ENCODE measurements around the gene KRTAP5-7.

KRTAP5-7 gene

GRCh38 chr11:71563406-71563805 is 36.3 kb downstream of the KRTAP5-7 start:
- ATAC-seq (ENCODE audit: insufficient read depth, low read depth), result no peak
- peaks cover 15% of the 10 kb centered on the region for H3K27me3 ChIP-seq (ENCODE audit: insufficient read depth, low read length, poor library complexity)

GRCh38 chr11:71564430-71564829 is 37.4 kb downstream of the KRTAP5-7 start:
- Histone ChIP-seq H3K9ac (ENCODE audit: low read depth, low read length) (no peak overlapping the region), H3K27ac (ENCODE audit: low read length) (no peak overlapping the region), H3K9me3 (ENCODE audit: insufficient read depth, low read length, severe bottlenecking) (no peaks in the 10 kb centered on the region), H3K79me2 (ENCODE audit: insufficient read depth, low read length) (no peaks in the 10 kb centered on the region), H3K27me3 (ENCODE audit: insufficient read depth, low read length, poor library complexity) (peaks cover 11% of the 10 kb centered on the region), H2AFZ (ENCODE audit: low read depth, low read length) (no peak overlapping the region), H3K4me2 (ENCODE audit: insufficient read depth, low read length) (no peak overlapping the region), H3K4me1 (ENCODE audit: insufficient read depth, low read length) (no peaks in the 10 kb centered on the region), H4K20me1 (ENCODE audit: insufficient read depth, low read length) (peaks cover 4% of the 10 kb centered on the region; the same call in 1 of the 2 replicates), H3K36me3 (ENCODE audit: insufficient read depth, low read length) (no peaks in the 10 kb centered on the region), H3K4me3 (ENCODE audit: low read depth in 1 of 2, low read length in 2 of 2) (no peak overlapping the region)
- DNase-seq, result no peak
- TF ChIP-seq, protein P1, sequence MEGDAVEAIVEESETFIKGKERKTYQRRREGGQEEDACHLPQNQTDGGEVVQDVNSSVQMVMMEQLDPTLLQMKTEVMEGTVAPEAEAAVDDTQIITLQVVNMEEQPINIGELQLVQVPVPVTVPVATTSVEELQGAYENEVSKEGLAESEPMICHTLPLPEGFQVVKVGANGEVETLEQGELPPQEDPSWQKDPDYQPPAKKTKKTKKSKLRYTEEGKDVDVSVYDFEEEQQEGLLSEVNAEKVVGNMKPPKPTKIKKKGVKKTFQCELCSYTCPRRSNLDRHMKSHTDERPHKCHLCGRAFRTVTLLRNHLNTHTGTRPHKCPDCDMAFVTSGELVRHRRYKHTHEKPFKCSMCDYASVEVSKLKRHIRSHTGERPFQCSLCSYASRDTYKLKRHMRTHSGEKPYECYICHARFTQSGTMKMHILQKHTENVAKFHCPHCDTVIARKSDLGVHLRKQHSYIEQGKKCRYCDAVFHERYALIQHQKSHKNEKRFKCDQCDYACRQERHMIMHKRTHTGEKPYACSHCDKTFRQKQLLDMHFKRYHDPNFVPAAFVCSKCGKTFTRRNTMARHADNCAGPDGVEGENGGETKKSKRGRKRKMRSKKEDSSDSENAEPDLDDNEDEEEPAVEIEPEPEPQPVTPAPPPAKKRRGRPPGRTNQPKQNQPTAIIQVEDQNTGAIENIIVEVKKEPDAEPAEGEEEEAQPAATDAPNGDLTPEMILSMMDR (IDR thresholded peaks at IDR 0.05; ENCODE audit: borderline replicate concordance, extremely low read depth, low read length, poor library complexity, severe bottlenecking), result no peak
- no peak for TF ChIP-seq EZH2 (IDR thresholded peaks at IDR 0.05; ENCODE audit: borderline replicate concordance, low read depth, low read length, severe bottlenecking)
- no peak for ATAC-seq (ENCODE audit: insufficient read depth, low read depth)

More at GRCh38 chr11:71563406-71563805, 36.3 kb downstream of the KRTAP5-7 start:
- no peaks in the 10 kb centered on the region for H3K36me3 ChIP-seq (ENCODE audit: insufficient read depth, low read length)
- no peaks in the 10 kb centered on the region for H3K9me3 ChIP-seq (ENCODE audit: insufficient read depth, low read length, severe bottlenecking)
- H3K27ac ChIP-seq (ENCODE audit: low read length), result no peak overlapping the region
- no peaks in the 10 kb centered on the region for H3K79me2 ChIP-seq (ENCODE audit: insufficient read depth, low read length)
- TF ChIP-seq, protein P1 (IDR thresholded peaks at IDR 0.05; ENCODE audit: borderline replicate concordance, extremely low read depth, low read length, poor library complexity, severe bottlenecking), result peak; percentile 55
- no peak for TF ChIP-seq EZH2 (IDR thresholded peaks at IDR 0.05; ENCODE audit: borderline replicate concordance, low read depth, low read length, severe bottlenecking)
- no peaks in the 10 kb centered on the region for H3K4me1 ChIP-seq (ENCODE audit: insufficient read depth, low read length)
- peak; percentile 14 for DNase-seq
- no peak overlapping the region for H2AFZ ChIP-seq (ENCODE audit: low read depth, low read length)
- peaks cover 4% of the 10 kb centered on the region; the same call in 1 of the 2 replicates for H4K20me1 ChIP-seq (ENCODE audit: insufficient read depth, low read length)
- H3K4me3 ChIP-seq (ENCODE audit: low read depth in 1 of 2, low read length in 2 of 2), result no peak overlapping the region
- no peak overlapping the region for H3K9ac ChIP-seq (ENCODE audit: low read depth, low read length)
- H3K4me2 ChIP-seq (ENCODE audit: insufficient read depth, low read length), result no peak overlapping the region

- no peak within 1 kb of the TSS for H2AFZ ChIP-seq (ENCODE audit: low read depth, low read length)
- no peak for DNase-seq
- no peaks in the 10 kb centered on the region for H3K79me2 ChIP-seq (ENCODE audit: insufficient read depth, low read length)
- H3K4me2 ChIP-seq (ENCODE audit: insufficient read depth, low read length), result no peak within 1 kb of the TSS
- TF ChIP-seq, protein P1 (IDR thresholded peaks at IDR 0.05; ENCODE audit: borderline replicate concordance, extremely low read depth, low read length, poor library complexity, severe bottlenecking), result no peak
- TF ChIP-seq EZH2 (IDR thresholded peaks at IDR 0.05; ENCODE audit: borderline replicate concordance, low read depth, low read length, severe bottlenecking), result no peak
- no peak within 1 kb of the TSS for H3K9ac ChIP-seq (ENCODE audit: low read depth, low read length)
- peaks cover 4% of the 10 kb centered on the region; the same call in 1 of the 2 replicates for H4K20me1 ChIP-seq (ENCODE audit: insufficient read depth, low read length)
- no peak within 1 kb of the TSS for H3K4me3 ChIP-seq (ENCODE audit: low read depth in 1 of 2, low read length in 2 of 2)
- no peak within 1 kb of the TSS for H3K27ac ChIP-seq (ENCODE audit: low read length)
- H3K36me3 ChIP-seq (ENCODE audit: insufficient read depth, low read length), result no peaks in the 10 kb centered on the region
- H3K4me1 ChIP-seq (ENCODE audit: insufficient read depth, low read length), result no peaks in the 10 kb centered on the region
- H3K9me3 ChIP-seq (ENCODE audit: insufficient read depth, low read length, severe bottlenecking), result no peaks in the 10 kb centered on the region
- peaks cover 11% of the 10 kb centered on the region for H3K27me3 ChIP-seq (ENCODE audit: insufficient read depth, low read length, poor library complexity)
- no peak for ATAC-seq (ENCODE audit: insufficient read depth, low read depth)
These were observed 38.2 kb downstream of the KRTAP5-7 start, which contains the start of gene KRTAP5-10 for GRCh38 chr11:71565263-71565662. TSS of gene KRTAP5-10 (plus strand) at chr11:71565563. CDS start at chr11:71565588, 25 bp downstream.

Measured in DND-41 (cell line).